NCI-H226 (cell line): ENCODE data around the gene PRLR.
A peak's percentile ranks its signal among the peaks of the same experiment; 100 is the strongest.

Experiments used
- DNase-seq: peaks from one replicate; pipeline ENCODE4 v3.0.0-alpha.2; 2015

The PRLR gene

DNA sequence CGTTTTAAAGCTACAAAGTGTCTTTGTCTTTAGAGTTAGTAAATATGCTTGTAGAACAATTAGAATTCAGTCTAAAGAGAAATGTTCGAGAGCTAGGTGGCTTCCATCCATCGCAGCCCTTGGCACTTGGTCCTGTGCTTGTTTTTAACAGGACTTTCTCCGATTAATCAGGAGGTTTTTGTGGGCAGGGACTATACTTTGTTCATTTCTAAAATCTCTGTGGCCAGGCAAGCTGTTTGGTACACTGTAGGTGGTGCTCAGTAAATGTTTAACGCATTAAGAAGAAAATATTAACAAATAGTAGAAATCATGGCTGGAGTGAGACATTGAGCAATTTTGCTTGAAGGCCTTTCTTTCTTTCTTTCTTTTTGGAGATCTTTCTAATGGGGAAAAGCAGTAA is 203.3 kb downstream of the PRLR start:
- DNase-seq = no peak

- DNase-seq = no peak
These were observed 203.9 kb downstream of the PRLR start for GRCh38 chr5:35026280-35026840.

DNA sequence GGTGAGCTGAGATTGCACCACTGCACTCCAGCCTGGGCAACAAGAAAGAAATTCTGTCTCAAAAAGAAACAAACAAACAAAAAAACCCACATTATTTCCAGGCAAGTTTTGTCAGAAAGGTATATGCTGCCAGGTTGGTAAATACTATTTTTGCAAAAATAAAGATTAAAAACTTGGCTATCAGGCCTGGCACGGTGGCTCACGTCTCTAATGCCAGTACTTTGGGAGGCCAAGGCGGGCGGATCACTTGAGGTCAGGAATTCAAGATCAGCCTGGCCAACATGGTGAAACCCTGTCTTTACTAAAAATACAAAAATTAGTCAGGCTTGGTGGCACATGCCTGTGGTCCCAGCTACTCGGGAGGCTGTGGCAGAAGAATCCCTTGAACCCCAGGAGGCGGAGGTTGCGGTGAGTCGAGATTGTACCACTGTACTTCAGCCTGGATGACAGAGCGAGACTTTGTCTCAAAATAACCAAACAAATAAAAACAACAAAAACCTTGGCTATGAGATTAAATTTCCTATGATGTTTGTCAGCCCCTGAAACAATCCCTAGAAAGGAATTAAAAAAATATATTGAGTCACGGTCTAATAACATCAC is 205.3 kb downstream of the PRLR start:
- no peak for DNase-seq

DNA sequence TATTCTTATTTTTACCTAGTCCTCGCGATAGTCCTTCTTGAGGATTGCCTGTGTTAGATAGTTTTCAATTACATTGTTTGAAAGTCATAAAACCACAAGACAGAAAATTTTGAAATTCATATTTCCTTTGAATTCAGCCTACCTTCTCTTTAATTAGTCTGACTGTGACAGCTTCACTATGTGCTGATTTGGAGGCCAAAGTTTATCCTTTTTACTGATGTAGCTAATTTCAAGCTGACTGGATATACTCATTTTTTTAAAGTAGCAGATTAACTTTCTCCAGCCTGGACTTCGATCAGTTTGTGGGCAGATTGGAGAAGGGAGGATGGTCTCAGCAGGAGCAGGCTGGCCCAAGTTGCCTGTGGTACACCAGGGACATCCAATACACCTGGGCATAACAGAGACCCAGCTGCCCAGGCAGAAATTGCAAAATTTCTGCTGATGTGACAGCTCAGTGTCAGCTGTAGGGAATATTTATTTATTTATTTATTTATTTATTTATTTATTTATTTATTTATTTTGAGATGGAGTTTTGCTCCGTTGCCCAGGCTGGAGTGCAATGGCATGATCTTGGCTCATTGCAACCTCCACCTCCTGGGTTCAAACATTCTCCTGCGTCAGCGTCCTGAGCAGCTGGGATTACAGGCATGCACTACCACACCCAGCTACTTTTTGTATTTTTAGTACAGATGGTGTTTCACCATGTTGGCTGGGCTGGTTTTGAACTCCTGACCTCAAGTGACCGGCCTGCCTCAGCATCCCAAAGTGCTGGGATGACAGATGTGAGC is 206.7 kb downstream of the PRLR start:
- no peak for DNase-seq

- DNase-seq = no peak
These were observed 213.9 kb downstream of the PRLR start for GRCh38 chr5:35016174-35017051.

- no peak for DNase-seq
These were observed 215.2 kb downstream of the PRLR start for GRCh38 chr5:35015063-35015462.

GRCh38 chr5:35012796-35013195 is 217.5 kb downstream of the PRLR start:
- no peak for DNase-seq

- no peak for DNase-seq
These were observed 217.9 kb downstream of the PRLR start for GRCh38 chr5:35012365-35012764.

DNA sequence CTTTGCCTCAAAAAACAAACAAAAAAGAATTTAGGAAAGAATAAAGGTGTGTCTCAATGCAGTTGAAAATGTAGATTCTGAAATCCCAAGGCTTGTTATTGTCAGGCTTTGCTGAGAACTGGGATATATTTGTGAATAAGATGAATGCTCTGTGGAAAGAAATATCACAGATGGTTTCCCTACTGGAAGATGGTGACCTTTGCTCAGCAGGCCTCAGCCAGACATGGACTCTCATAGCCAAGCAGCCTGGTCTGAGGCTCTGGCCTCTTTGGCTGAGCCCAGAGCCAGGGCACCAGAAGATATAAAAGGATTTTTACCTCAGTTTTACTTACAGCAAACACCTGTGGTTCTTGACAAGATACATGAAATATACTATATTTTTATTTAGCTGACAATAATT is 219.6 kb downstream of the PRLR start:
- no peak for DNase-seq

DNA sequence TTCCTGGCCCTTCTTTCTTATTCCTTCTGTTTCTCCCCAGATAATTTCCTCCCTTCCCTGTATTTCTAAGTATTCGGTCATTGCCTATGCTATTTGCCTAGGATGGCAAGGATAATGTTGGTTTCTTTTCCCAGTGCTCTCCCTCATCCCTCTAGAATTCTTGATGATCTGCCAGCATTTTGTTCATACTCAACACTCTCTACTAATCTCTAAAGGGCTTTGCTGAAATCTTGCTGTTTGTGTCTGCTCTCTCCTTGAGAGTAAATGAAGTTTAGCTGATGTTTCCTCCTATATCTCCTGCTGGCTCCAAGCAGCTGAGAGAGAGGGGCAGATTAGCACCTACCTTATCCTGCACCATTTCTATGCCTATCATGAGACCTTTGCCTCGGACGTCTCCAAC is 220.6 kb downstream of the PRLR start:
- peak; percentile 31 for DNase-seq

DNA sequence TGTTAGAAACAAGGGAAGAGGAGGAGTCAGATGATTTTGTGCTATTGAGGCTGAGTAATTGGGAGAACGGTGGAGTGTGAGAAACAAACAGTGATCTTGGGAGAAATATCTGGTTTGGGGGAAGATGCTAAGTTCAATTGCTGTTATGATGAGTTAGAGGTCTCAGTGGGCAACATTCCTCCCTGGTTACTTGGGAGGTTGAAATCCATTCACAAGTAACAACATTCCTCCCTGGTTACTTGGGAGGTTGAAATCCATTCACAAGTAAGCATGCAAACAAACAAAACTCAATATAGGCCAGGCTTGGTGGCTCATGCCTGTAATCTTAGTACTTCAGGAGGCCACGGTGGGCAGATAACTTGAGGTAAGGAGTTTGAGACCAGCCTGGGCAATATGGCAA is 221.3 kb downstream of the PRLR start:
- no peak for DNase-seq

GRCh38 chr5:35004771-35005170 is 225.5 kb downstream of the PRLR start:
- DNase-seq = no peak

DNA sequence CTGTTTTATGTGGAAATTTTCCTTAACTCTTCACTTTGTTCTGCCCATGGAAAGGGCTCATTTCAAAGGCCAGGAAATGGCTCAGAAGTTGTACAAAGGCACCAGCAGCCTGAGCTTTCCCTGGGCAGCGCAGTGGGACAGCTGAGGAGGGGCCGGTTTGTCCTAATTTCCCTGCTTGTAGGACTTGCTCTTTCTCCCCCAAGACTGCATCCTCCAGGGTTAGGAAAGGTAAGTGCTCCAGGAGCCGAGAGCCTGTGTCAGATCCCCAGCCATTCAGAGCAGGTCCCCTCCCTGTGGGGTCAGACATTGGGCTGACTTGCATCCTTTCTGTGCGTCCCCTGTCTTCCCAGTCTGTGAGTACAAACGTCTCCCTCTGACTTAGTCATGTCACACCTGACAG is 226.1 kb downstream of the PRLR start:
- no peak for DNase-seq

GRCh38 chr5:35003018-35003957 is 227.0 kb downstream of the PRLR start:
- no peak for DNase-seq

DNA sequence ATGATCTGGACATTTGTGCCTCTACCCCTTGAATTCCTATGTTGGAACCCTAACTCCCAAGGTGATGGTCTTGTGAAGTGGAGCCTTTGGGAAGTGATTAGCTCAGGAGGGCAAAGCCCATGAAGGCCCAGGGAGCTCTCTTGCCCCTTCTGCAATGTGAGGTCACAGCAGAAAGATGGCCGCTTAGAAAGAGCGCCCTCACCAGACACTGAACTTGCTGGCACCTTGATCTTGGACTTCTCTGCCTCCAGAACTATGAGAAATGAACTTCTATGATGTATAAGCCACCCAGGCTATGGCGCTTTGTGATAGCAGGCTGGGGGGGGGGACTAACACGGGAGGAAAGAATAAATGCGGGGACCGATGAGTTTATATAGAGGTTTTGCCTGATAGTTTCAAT is 227.8 kb downstream of the PRLR start:
- DNase-seq = no peak

GRCh38 chr5:35001842-35002241 is 228.4 kb downstream of the PRLR start:
- no peak for DNase-seq
